ENCODE measurements around the gene ONECUT1. TPM values are rescaled to one million over a fixed set of nuclear protein-coding genes. Genes with fewer than 3 reads are reported as not detected.

The ONECUT1 gene
- total and polyA plus RNA-seq, 10 of the 15 experiments (the other 5 are each of a cell fraction or from before 2014, with no cell fraction given): 0.28 TPM; not detected in 9

GRCh38 chr15:52798529-52799101, 8.5 kb upstream of the ONECUT1 start:
- CTCF ChIA-PET: no interaction called here
- no peak overlapping the region for H3K9ac ChIP-seq (ENCODE audit: control insufficient read depth, insufficient read depth, low read length)
- H3K4me2 ChIP-seq (ENCODE audit: control insufficient read depth, insufficient read depth): no peak overlapping the region
- intact Hi-C loops (cut with micrococcal nuclease; ENCODE audit: unreplicated experiment): no loop called here
- no peak for DNase-seq (ENCODE audit: low read depth, low spot score)
- SMC1A ChIA-PET (ENCODE audit: uncharacterized antibody, unreplicated experiment): interaction anchor here (1.2 kb wide), 1 partner anchor 35 kb away, joined by 3 read pairs; no protein-coding TSS in a partner anchor
- H3K79me2 ChIP-seq (ENCODE audit: control insufficient read depth, insufficient read depth, low read length): no peaks in the 10 kb centered on the region
- POLR2A ChIA-PET: no interaction called here
- in situ Hi-C loops (cut with MboI): no loop called here
- RAD21 ChIA-PET (ENCODE audit: unreplicated experiment): no interaction called here
- no peak for FAIRE-seq
- BruUV-seq (replicated peaks): no TSS peak
- no peak for ATAC-seq
- H3K4me3 ChIP-seq: no peak overlapping the region
- TF ChIP-seq FOS (IDR thresholded peaks at IDR 0.05; ENCODE audit: borderline replicate concordance, extremely low read depth, insufficient read length) (no peak), EGR1 (IDR thresholded peaks at IDR 0.05; ENCODE audit: borderline replicate concordance in 1 of 2, low read depth in 2 of 2, low read length in 2 of 2) (no peak), NFXL1 (IDR thresholded peaks at IDR 0.05; ENCODE audit: borderline replicate concordance) (no peak), BCL11A (IDR thresholded peaks at IDR 0.05; ENCODE audit: low read depth, low read length) (no peak), TAF1 (IDR thresholded peaks at IDR 0.05; ENCODE audit: borderline replicate concordance, low read depth, low read length) (no peak), RCOR1 (conservative IDR thresholded peaks at IDR 0.05; ENCODE audit: low read depth, low read length) (no peak), ESRRA (IDR thresholded peaks at IDR 0.05; ENCODE audit: low read length) (no peak)
- TF ChIP-seq, protein P1, sequence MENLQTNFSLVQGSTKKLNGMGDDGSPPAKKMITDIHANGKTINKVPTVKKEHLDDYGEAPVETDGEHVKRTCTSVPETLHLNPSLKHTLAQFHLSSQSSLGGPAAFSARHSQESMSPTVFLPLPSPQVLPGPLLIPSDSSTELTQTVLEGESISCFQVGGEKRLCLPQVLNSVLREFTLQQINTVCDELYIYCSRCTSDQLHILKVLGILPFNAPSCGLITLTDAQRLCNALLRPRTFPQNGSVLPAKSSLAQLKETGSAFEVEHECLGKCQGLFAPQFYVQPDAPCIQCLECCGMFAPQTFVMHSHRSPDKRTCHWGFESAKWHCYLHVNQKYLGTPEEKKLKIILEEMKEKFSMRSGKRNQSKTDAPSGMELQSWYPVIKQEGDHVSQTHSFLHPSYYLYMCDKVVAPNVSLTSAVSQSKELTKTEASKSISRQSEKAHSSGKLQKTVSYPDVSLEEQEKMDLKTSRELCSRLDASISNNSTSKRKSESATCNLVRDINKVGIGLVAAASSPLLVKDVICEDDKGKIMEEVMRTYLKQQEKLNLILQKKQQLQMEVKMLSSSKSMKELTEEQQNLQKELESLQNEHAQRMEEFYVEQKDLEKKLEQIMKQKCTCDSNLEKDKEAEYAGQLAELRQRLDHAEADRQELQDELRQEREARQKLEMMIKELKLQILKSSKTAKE (IDR thresholded peaks at IDR 0.05; ENCODE audit: low read depth, poor library complexity, severe bottlenecking): no peak
- TF ChIP-seq, protein P2, sequence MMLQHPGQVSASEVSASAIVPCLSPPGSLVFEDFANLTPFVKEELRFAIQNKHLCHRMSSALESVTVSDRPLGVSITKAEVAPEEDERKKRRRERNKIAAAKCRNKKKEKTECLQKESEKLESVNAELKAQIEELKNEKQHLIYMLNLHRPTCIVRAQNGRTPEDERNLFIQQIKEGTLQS (IDR thresholded peaks at IDR 0.05; ENCODE audit: borderline replicate concordance, extremely low read depth, low read depth, low read length): no peak
- TF ChIP-seq, protein P3, sequence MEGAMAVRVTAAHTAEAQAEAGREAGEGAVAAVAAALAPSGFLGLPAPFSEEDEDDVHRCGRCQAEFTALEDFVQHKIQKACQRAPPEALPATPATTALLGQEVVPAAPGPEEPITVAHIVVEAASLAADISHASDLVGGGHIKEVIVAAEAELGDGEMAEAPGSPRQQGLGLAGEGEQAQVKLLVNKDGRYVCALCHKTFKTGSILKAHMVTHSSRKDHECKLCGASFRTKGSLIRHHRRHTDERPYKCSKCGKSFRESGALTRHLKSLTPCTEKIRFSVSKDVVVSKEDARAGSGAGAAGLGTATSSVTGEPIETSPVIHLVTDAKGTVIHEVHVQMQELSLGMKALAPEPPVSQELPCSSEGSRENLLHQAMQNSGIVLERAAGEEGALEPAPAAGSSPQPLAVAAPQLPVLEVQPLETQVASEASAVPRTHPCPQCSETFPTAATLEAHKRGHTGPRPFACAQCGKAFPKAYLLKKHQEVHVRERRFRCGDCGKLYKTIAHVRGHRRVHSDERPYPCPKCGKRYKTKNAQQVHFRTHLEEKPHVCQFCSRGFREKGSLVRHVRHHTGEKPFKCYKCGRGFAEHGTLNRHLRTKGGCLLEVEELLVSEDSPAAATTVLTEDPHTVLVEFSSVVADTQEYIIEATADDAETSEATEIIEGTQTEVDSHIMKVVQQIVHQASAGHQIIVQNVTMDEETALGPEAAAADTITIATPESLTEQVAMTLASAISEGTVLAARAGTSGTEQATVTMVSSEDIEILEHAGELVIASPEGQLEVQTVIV (IDR thresholded peaks at IDR 0.05; ENCODE audit: borderline replicate concordance, partially characterized antibody): no peak
- H3K27me3 ChIP-seq (replicated peaks in 1 of 2; ENCODE audit: control insufficient read depth in 2 of 2, insufficient read depth in 2 of 2, low read length in 1 of 2): peaks cover 31 to 53% of the 10 kb centered on the region in 2 experiments
- H3K36me3 ChIP-seq (ENCODE audit: control insufficient read depth in 2 of 2, insufficient read depth in 2 of 2, low read length in 1 of 2): no peaks in the 10 kb centered on the region
- no peak overlapping the region for H2AFZ ChIP-seq (ENCODE audit: control insufficient read depth, low read depth, low read length)
- H3K4me1 ChIP-seq (ENCODE audit: control insufficient read depth, insufficient read depth, low read length): no peaks in the 10 kb centered on the region
- no peaks in the 10 kb centered on the region; the same call in 2 of the 3 replicates for H3K9me3 ChIP-seq (replicated peaks; ENCODE audit: control insufficient read depth, insufficient read depth, low read length)
- no peaks in the 10 kb centered on the region for H4K20me1 ChIP-seq (ENCODE audit: control insufficient read depth, insufficient read depth)
- 23% methylated on average over 28 of the region's 28 CpGs for WGBS (ENCODE audit: insufficient coverage, insufficient replicate concordance, low lambda C conversion rate, missing lambda C conversion rate)
- no peak overlapping the region for H3K27ac ChIP-seq (ENCODE audit: control insufficient read depth, insufficient read depth)
